HK-2 (cell line): ENCODE measurements around the gene RIT2.
"Not testable (repeated sequence)": the region's sequence is repeated elsewhere in the genome, so short reads cannot be mapped to it uniquely, and the experiment has no call there.

Source experiments
- DNase-seq: peaks from one replicate; pipeline ENCODE4 v3.0.0-alpha.2; 2018; ENCODE audit not compliant: unreplicated experiment

RIT2 gene

DNA sequence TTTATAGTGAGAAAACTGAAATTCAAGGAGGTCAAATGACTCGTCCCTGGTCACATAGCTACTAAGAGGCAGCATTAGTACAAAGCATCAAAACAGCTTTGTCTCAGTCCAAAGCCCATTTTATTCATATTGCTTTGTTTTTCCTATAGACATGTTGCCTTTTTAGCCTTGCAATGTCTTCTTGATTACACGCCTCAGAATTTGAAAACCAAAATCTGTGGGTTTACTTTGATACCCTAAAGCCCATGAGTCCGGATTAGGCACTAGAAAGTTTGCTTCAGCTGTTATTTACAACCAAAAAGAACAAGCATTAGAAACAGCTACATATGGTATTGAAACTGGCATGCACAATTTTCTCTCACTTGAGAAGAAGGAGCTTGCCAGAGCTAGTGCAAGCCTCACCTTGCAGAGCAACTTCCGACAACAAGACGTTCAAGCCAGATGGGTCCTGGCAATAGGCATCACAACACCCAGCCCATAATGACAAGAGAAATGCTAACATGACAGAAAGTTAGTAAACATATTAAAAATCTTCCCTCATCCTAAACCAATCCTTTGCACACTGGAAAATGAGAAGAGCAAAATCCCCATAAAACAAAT, 276.8 kb downstream of the RIT2 start:
- DNase-seq: no peak

DNA sequence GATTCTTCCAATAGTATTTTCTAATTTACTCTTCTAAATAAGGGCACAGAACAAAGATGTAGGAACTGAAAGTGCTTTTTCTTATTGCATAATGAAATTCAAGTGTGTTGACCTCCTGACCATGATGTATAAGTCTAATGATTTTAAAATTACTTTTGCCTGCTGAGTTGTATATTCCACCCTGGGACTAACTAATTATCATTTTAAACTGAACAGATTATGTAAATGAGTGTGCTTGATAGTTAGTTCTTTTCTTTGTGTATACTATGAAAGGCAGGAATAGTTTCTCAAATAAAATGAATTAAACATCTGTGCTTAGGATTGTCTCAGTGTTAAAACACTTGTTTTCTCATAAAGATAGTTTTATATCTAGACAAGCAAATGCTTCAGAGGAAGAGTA, 284.5 kb downstream of the RIT2 start:
- no peak for DNase-seq

GRCh38 chr18:42828881-42829280, 286.6 kb downstream of the RIT2 start:
- no peak for DNase-seq

GRCh38 chr18:42824178-42824577, 291.3 kb downstream of the RIT2 start:
- DNase-seq: no peak

- DNase-seq: no peak
These were observed 292.8 kb downstream of the RIT2 start for GRCh38 chr18:42822711-42823110.

GRCh38 chr18:42821492-42821891, 294.0 kb downstream of the RIT2 start:
- DNase-seq: no peak

- no peak for DNase-seq
These were observed 300.9 kb downstream of the RIT2 start for GRCh38 chr18:42814618-42815017.

GRCh38 chr18:42814184-42814583, 301.3 kb downstream of the RIT2 start:
- no peak for DNase-seq

- no peak for DNase-seq
These were observed 301.9 kb downstream of the RIT2 start for GRCh38 chr18:42813570-42813969.

- DNase-seq: no peak
These were observed 307.6 kb downstream of the RIT2 start for GRCh38 chr18:42807887-42808286.

GRCh38 chr18:42801706-42802105, 313.8 kb downstream of the RIT2 start:
- no peak for DNase-seq

DNA sequence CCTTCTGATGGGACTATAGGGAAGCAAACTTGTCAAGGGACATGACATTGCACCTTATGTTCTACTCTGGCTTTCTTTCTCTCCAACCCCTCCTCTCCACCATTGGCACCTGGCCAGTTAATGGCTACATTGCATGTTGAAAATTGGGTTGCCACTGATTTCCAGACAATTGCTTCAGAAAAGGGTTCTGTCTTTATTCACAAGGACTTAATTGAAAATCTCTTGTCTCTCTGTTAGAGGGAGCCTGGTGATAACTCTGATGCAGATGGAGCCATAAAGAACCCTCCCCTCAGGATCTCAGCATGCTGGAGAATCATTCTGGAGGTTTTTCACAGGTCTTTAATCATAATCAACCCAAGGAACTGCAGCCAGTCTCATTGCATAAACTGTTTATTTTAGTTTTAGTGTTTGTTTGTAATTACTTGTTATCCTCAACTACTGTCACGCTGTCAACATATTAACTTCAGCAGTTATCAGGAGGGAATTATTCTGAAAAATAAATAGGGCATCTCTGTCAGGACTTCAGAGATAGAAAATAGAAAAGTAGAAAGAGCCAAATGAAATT, 316.8 kb downstream of the RIT2 start:
- DNase-seq: no peak

DNA sequence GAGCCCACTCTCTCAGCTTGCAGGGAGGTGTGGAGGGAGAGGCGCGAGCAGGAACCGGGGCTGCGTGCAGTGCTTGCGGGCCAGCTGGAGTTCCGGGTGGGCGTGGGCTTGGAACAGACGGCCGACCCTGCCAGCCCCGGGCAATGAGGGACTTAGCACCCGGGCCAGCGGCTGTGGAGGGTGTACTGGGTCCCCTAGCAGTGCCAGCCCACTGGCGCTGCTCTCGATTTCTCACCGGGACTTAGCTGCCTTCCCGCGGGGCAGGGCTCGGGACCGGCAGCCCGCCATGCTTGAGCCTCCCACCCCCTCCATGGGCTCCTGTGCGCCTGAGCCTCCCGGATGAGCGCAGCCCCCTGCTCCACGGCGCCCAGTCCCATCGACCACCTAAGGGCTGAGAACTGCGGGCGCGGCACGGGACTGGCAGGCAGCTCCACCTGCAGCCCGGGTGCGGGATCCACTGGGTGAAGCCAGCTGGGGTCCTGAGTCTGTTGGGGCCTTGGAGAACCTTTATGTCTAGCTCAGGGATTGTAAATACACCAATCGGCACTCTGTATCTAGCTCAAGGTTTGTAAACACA, 320.2 kb downstream of the RIT2 start:
- not testable (repeated sequence) for DNase-seq

GRCh38 chr18:42792731-42793130, 322.8 kb downstream of the RIT2 start:
- DNase-seq: no peak

DNA sequence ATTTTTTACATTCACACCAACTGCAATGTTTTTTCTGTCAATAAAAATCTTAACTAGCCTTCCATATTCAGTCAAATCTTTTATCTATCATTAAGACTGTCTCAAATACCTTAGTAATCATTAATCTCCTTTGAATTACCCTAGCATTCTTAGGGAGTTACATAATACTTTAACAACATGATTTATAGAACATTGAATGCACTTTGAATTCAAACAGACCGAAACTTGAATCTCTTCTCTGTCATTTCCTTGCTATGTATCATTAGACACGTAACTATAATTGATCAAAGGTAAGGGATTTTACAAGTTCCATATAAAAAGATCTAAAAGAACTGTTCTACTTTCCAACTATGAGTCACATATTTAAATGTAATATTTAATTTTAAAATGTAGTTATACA, 330.9 kb downstream of the RIT2 start:
- no peak for DNase-seq

DNA sequence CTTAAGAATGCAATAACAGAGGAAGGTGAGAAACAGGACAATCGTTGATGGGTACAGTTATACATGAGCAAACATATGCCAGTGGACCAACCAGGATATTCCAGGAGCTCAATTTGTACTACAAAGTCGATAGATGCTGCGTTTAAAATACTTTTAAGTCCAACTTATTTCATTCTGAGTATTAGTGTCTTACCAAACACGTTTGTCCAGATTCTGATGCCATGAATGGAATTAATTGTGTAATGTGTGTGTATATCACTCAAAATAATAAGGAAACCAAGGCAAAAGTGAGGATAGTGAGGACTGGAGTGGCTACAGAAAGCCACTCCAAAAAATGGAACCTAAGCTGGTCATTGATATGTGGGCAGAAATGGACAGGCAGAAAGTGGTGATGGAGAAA, 332.6 kb downstream of the RIT2 start:
- no peak for DNase-seq

- DNase-seq: no peak
These were observed 334.1 kb downstream of the RIT2 start for GRCh38 chr18:42781298-42781815.

DNA sequence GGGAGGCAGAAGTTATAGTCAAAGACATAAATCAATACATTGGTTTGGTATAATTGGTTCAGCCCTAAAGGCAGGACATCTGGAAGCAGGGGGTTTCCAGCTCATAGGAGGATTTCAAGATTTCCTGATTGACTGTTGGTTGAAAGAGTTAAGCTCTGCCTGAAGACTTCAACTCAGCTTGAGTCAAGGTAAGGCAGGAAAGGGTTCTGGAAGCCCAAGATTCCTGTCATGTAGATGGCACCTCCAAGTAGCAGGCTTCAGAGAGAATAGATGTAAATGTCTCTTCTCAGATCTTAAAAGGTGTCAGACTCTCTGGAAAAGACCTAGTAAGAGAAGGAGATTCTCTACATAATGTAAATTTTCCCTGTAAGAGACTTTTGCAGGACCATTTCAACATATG, 335.3 kb downstream of the RIT2 start:
- DNase-seq: no peak

DNA sequence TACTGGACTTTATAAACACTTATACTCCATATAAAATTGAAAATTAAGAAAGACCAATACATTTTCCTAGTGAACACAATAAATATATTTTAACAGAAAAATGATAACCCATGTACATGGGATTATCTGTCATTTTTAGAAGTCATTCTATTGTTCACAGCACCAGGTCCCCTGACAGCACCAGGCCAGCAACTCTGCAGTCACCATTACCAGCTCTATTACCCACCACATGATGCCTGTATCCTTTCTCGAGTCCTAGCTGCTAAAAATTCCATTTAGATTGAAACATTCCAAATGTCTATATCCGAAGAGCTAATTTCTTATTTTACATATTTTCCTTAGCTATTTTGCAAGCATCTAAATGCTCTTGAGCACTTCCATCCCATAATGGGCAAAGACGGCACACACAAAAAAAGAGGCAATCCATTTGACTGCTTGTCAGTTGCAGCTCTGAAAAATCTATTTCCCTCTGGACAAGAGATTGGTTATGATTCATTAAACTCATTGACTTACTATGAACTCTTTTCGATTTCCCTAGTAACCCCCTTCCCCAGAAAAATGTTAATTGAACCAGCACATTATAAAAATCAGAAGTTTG, 336.9 kb downstream of the RIT2 start:
- no peak for DNase-seq

DNA sequence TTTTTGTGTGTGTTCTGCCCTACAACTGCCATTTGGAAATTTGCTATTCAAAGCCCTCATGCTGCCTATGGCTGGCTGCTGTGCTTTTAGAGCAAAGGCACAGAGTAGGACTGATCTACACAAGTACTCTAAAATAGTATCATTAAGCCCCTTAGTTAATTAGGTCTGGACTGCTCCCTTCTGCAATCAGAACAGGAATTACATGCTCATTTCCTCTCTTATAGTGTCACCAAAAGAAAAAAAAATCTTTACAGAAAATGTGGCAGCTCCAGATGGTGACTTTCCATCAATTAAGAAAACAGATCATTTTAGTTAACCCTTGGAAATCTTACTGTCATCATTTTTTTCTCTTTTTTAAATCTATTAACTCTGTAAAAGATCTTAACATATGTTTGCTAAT, 337.5 kb downstream of the RIT2 start:
- no peak for DNase-seq

- DNase-seq: no peak
These were observed 341.6 kb downstream of the RIT2 start for GRCh38 chr18:42773870-42774269.

DNA sequence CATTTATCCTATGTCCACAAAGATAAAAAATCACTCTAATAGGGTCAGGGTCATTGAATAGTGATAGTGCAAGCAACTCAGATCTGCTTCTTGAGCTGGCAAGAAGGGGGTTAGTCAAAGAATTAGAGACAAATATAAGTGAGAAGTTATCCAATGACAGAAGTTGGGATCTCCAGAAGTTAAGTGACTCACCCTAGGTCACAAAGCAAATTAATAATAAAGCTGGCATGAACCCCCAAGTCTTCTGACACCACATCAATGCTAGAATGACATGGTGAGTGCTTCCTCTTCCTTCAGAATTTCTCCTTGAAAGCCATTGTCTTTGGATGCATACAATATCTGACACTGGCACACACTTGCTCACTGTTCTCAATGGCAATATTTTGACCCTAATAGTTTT, 343.5 kb downstream of the RIT2 start:
- no peak for DNase-seq

- no peak for DNase-seq
These were observed 350.2 kb downstream of the RIT2 start for GRCh38 chr18:42765302-42765701.
